Hematopoietic multipotent progenitor cell treated with erythropoietin and hydrocortisone succinate and interleukin-3 and kit ligand, for 17 days (in vitro differentiated cells): ENCODE results near the gene NKAIN4.

ENCODE experiments used
- DNase-seq: peaks from one replicate; pipeline ENCODE4 v3.0.0-alpha.2; 2015; ENCODE audit warnings: low spot score

NKAIN4 gene

GRCh38 chr20:63287697-63288580, 33.7 kb upstream of the NKAIN4 start:
- DNase-seq: no peak

- no peak for DNase-seq
Measured at GRCh38 chr20:63286781-63287696, 32.8 kb upstream of the NKAIN4 start.

- no peak for DNase-seq
Measured at GRCh38 chr20:63285636-63286615, 31.7 kb upstream of the NKAIN4 start.

- DNase-seq: no peak
Measured at GRCh38 chr20:63284981-63285524, 30.8 kb upstream of the NKAIN4 start.

GRCh38 chr20:63284544-63284949, 30.3 kb upstream of the NKAIN4 start:
- DNase-seq: no peak

- no peak for DNase-seq
Measured at GRCh38 chr20:63284083-63284440, 29.8 kb upstream of the NKAIN4 start.

- no peak for DNase-seq
Measured at GRCh38 chr20:63283397-63284082, 29.3 kb upstream of the NKAIN4 start.

GRCh38 chr20:63282946-63283345, 28.7 kb upstream of the NKAIN4 start:
- no peak for DNase-seq

GRCh38 chr20:63281742-63282665, 27.7 kb upstream of the NKAIN4 start:
- no peak for DNase-seq

GRCh38 chr20:63280929-63281545, 26.8 kb upstream of the NKAIN4 start:
- no peak for DNase-seq

GRCh38 chr20:63280371-63280770, 26.1 kb upstream of the NKAIN4 start:
- DNase-seq: no peak

- DNase-seq: no peak
Measured at GRCh38 chr20:63279931-63280330, 25.7 kb upstream of the NKAIN4 start.

GRCh38 chr20:63278661-63279060, 24.4 kb upstream of the NKAIN4 start:
- no peak for DNase-seq

GRCh38 chr20:63277466-63278272, 23.4 kb upstream of the NKAIN4 start:
- no peak for DNase-seq

- no peak for DNase-seq
Measured at GRCh38 chr20:63276956-63277355, 22.7 kb upstream of the NKAIN4 start.

GRCh38 chr20:63275825-63276224, 21.6 kb upstream of the NKAIN4 start:
- DNase-seq: no peak

GRCh38 chr20:63274381-63275228, 20.3 kb upstream of the NKAIN4 start:
- no peak for DNase-seq
